GM12878 (cell line): ENCODE results near the gene TGFBRAP1. TPM values are rescaled to one million over a fixed set of nuclear protein-coding genes. Genes with fewer than 3 reads are reported as not detected.

Experiments used
- BRCA1 ChIP-seq: IDR thresholded peaks from 2 replicates; pipeline ENCODE4 v1.6.1; 2011; ENCODE audit warnings: low read depth, low read length, improper control_type of control experiment
- EED ChIP-seq: sonication (generic); IDR thresholded peaks from 2 replicates; pipeline ENCODE4 v1.6.1; 2016; ENCODE audit warnings: antibody characterized with exemption, low read depth
- ETV6 ChIP-seq, 2 experiments: fragments of 450-650 bp in 1 of 2; IDR thresholded peaks in 1 of 2; conservative IDR thresholded peaks in 1 of 2; 2 replicates each; pipeline ENCODE4 v1.6.1; 2014; ENCODE audit warnings: antibody characterized with exemption in 1 of 2, borderline replicate concordance in 1 of 2, low read depth in 1 of 2, mild to moderate bottlenecking in 1 of 2, moderate library complexity in 1 of 2
- FOS ChIP-seq: IDR thresholded peaks from 3 replicates; pipeline ENCODE4 v1.6.1; 2011; ENCODE audit warnings: borderline replicate concordance; ENCODE audit not compliant: insufficient read length; ENCODE audit errors: extremely low read depth
- IKZF1 ChIP-seq: fragments of 450-650 bp; conservative IDR thresholded peaks from 2 replicates; pipeline ENCODE4 v1.6.1; 2017; ENCODE audit warnings: antibody characterized with exemption, mild to moderate bottlenecking
- IKZF2 ChIP-seq, 2 experiments: fragments of 450-650 bp; IDR thresholded peaks; 2 replicates each; pipeline ENCODE4 v1.6.1; 2017; ENCODE audit warnings: mild to moderate bottlenecking in 2 of 2, moderate library complexity in 2 of 2
- MEF2B ChIP-seq: fragments of 450-650 bp; IDR thresholded peaks from 2 replicates; pipeline ENCODE4 v1.6.1; 2018; ENCODE audit warnings: mild to moderate bottlenecking, moderate library complexity; ENCODE audit not compliant: partially characterized antibody, poor library complexity, severe bottlenecking
- SREBF1 ChIP-seq: IDR thresholded peaks from 2 replicates; pipeline ENCODE4 v1.6.1; 2012; ENCODE audit warnings: mild to moderate bottlenecking, low read length
- YBX1 ChIP-seq: fragments of 450-650 bp; IDR thresholded peaks from 2 replicates; pipeline ENCODE4 v1.6.1; 2016; ENCODE audit warnings: antibody characterized with exemption
- polyA plus RNA-seq, 11 experiments: library from polyadenylated mRNA; depleted of rRNA in 4 of 11; unstranded in 6 of 11; stranded (reverse) in 5 of 11; fragments of >200 nt; fragmentation: Nextera tagmentation in 4 of 11; fragmentation: Illumina TruSeq in 1 of 11; extraction: Ambion mirVana in 4 of 11; extraction: Trizol in 1 of 11; gene quantifications; 1 replicate in 1 of 11; 2 replicates in 10 of 11; pipeline versions ENCODE4 v1.2.1 to v1.2.3, GENCODE V29; 2011 to 2016; ENCODE audit warnings: inconsistent platforms in 2 of 11, missing spikeins in 2 of 11, low read depth in 1 of 11
- total RNA-seq, 4 experiments: library from RNA; depleted of rRNA in 3 of 4; stranded (reverse); fragments of >200 nt in 3 of 4; fragmentation: Illumina TruSeq in 1 of 4; extraction: Trizol in 1 of 4; gene quantifications; 2 replicates each; pipeline versions ENCODE4 v1.2.1 to v1.2.3, GENCODE V29; 2013 to 2021
- TF ChIP-seq, protein P1 (sequence below): fragments of 450-650 bp; IDR thresholded peaks from 2 replicates; pipeline ENCODE4 v1.6.1; 2017; ENCODE audit warnings: antibody characterized with exemption, mild to moderate bottlenecking, moderate library complexity
- TF ChIP-seq, protein P2 (sequence below): IDR thresholded peaks from 2 replicates; pipeline ENCODE4 v1.6.1; 2011; ENCODE audit warnings: low read depth, low read length, improper control_type of control experiment, borderline replicate concordance
- TF ChIP-seq, protein P3 (sequence below): IDR thresholded peaks from 2 replicates; pipeline ENCODE4 v1.6.1; 2012; ENCODE audit warnings: low read depth, low read length, improper control_type of control experiment
- TF ChIP-seq, protein P4 (sequence below): fragments of 450-650 bp; IDR thresholded peaks from 2 replicates; pipeline ENCODE4 v1.6.1; 2016; ENCODE audit warnings: mild to moderate bottlenecking, moderate library complexity, borderline replicate concordance

TGFBRAP1 gene
- total and polyA plus RNA-seq, 10 of the 15 experiments (the other 5 are each of a cell fraction or from before 2014, with no cell fraction given): 7.9 to 37.4 (median 23.7) TPM

DNA sequence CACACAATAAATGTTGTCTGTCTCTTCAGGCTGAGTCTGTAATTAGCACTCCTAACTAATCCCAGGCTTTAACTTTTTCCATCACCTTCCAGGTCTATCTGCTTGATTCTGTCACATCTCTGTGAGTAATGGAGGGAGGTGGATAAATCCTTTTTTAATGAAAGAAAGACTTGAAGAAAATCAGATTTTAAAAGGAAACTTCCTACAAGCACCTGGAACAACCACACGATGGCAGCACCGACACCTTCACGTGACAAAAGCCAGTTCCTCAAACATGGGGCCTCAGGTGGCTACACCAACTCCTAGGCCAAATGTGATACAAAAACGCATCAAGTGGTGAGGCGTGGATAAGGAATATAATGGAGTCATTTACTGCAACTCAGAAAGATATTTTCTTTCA is 41.8 kb downstream of the TGFBRAP1 start (continued):
- TF ChIP-seq, protein P1, sequence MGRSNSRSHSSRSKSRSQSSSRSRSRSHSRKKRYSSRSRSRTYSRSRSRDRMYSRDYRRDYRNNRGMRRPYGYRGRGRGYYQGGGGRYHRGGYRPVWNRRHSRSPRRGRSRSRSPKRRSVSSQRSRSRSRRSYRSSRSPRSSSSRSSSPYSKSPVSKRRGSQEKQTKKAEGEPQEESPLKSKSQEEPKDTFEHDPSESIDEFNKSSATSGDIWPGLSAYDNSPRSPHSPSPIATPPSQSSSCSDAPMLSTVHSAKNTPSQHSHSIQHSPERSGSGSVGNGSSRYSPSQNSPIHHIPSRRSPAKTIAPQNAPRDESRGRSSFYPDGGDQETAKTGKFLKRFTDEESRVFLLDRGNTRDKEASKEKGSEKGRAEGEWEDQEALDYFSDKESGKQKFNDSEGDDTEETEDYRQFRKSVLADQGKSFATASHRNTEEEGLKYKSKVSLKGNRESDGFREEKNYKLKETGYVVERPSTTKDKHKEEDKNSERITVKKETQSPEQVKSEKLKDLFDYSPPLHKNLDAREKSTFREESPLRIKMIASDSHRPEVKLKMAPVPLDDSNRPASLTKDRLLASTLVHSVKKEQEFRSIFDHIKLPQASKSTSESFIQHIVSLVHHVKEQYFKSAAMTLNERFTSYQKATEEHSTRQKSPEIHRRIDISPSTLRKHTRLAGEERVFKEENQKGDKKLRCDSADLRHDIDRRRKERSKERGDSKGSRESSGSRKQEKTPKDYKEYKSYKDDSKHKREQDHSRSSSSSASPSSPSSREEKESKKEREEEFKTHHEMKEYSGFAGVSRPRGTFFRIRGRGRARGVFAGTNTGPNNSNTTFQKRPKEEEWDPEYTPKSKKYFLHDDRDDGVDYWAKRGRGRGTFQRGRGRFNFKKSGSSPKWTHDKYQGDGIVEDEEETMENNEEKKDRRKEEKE: no peak
- TF ChIP-seq, protein P2, sequence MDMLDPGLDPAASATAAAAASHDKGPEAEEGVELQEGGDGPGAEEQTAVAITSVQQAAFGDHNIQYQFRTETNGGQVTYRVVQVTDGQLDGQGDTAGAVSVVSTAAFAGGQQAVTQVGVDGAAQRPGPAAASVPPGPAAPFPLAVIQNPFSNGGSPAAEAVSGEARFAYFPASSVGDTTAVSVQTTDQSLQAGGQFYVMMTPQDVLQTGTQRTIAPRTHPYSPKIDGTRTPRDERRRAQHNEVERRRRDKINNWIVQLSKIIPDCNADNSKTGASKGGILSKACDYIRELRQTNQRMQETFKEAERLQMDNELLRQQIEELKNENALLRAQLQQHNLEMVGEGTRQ: peak; percentile 70
- TF ChIP-seq EED (no peak), FOS (no peak), YBX1 (no peak), MEF2B (no peak), ETV6 (conservative IDR thresholded peaks at IDR 0.05 in 1 of 2, IDR thresholded peaks at IDR 0.05 in 1 of 2; ENCODE audit: borderline replicate concordance in 1 of 2, low read depth in 1 of 2) (no peak), BRCA1 (no peak), IKZF1 (no peak), IKZF2 (IDR thresholded peaks at IDR 0.05) (no peak), SREBF1 (no peak)
- TF ChIP-seq, protein P3, sequence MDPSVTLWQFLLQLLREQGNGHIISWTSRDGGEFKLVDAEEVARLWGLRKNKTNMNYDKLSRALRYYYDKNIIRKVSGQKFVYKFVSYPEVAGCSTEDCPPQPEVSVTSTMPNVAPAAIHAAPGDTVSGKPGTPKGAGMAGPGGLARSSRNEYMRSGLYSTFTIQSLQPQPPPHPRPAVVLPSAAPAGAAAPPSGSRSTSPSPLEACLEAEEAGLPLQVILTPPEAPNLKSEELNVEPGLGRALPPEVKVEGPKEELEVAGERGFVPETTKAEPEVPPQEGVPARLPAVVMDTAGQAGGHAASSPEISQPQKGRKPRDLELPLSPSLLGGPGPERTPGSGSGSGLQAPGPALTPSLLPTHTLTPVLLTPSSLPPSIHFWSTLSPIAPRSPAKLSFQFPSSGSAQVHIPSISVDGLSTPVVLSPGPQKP: no peak
- TF ChIP-seq, protein P4, sequence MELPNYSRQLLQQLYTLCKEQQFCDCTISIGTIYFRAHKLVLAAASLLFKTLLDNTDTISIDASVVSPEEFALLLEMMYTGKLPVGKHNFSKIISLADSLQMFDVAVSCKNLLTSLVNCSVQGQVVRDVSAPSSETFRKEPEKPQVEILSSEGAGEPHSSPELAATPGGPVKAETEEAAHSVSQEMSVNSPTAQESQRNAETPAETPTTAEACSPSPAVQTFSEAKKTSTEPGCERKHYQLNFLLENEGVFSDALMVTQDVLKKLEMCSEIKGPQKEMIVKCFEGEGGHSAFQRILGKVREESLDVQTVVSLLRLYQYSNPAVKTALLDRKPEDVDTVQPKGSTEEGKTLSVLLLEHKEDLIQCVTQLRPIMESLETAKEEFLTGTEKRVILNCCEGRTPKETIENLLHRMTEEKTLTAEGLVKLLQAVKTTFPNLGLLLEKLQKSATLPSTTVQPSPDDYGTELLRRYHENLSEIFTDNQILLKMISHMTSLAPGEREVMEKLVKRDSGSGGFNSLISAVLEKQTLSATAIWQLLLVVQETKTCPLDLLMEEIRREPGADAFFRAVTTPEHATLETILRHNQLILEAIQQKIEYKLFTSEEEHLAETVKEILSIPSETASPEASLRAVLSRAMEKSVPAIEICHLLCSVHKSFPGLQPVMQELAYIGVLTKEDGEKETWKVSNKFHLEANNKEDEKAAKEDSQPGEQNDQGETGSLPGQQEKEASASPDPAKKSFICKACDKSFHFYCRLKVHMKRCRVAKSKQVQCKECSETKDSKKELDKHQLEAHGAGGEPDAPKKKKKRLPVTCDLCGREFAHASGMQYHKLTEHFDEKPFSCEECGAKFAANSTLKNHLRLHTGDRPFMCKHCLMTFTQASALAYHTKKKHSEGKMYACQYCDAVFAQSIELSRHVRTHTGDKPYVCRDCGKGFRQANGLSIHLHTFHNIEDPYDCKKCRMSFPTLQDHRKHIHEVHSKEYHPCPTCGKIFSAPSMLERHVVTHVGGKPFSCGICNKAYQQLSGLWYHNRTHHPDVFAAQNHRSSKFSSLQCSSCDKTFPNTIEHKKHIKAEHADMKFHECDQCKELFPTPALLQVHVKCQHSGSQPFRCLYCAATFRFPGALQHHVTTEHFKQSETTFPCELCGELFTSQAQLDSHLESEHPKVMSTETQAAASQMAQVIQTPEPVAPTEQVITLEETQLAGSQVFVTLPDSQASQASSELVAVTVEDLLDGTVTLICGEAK: no peak
